ENCODE results near the gene ANO10.

GRCh38 chr3:43425829-43426228, 196.0 kb downstream of the ANO10 start:
- TF ChIP-seq POLR2A (IDR thresholded peaks at IDR 0.05) (no peak), CTCF (IDR thresholded peaks at IDR 0.05) (no peak)

All from uterus (tissue), 2 donors.